DMS153 (cell line): ENCODE results near the gene SPTBN5.

ENCODE experiments used
- DNase-seq: peaks from one replicate; lab custom pipeline; 2025; lab: John Stamatoyannopoulos, UW

SPTBN5 gene

DNA sequence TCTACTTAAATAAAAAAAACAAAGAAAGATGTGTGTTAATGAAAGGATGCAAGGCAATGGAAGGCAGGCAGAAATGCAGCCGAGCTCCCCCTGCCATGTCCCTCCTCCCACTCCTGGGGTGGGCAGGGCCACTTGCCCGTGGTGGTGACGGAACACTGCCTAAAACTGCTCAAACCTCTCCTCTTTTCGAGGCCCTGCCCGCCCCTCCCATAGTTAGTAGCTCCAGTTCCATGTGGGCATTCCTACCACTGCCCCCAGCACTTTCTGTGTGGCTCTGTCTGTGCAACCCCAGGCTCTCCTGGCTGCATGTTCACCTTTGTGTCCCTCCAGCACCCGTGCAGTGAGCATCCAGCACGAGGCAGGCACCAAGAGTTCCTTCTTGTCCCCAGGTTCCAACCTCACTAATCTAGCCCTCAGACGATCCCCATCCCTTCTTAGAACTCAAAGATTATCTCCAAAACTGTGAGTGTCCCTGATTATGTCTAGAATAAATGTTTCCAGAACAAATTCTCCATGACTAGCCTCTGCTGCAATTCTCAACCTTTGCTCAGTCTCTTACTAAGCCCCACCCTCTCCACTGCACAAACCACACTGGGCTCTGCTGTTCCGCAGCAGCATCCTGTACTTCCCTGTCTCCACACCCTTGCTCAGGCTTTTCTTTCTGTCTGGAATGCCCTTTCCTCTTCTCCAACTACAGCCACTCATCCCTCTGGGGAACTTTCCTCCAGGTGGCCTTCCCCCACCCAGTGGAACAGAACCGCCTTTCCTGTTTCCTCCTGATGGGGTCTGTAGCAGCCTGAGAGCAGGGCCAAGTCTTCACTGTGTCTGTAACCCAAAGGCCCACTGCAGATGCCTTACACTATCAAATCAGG lies 32.6 kb upstream of the SPTBN5 start:
- DNase-seq = no peak

DNA sequence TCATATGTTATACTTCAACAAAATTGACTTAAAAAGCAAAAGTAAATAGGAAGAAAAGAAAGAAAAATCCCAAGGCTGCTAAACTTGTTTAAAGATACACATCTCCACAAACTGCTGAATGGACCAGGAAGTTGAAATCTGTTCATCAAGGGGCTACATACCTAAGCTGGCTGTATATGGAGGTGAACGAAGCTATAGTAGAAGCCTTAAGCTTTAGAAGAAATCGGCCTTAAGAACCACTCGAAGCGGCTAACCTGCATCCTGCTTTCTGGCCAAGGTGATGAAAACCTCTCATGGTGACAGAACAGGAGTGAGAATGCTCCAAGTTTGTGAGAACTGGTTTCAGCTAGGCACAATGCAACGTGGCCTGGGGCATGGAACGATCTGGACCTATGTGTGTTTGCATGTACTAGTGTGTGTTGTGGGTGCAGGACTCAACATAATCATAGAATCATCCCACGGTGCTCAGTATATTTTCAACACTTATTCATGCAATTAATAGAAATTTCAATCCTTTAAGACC lies 31.3 kb upstream of the SPTBN5 start:
- no peak for DNase-seq

DNA sequence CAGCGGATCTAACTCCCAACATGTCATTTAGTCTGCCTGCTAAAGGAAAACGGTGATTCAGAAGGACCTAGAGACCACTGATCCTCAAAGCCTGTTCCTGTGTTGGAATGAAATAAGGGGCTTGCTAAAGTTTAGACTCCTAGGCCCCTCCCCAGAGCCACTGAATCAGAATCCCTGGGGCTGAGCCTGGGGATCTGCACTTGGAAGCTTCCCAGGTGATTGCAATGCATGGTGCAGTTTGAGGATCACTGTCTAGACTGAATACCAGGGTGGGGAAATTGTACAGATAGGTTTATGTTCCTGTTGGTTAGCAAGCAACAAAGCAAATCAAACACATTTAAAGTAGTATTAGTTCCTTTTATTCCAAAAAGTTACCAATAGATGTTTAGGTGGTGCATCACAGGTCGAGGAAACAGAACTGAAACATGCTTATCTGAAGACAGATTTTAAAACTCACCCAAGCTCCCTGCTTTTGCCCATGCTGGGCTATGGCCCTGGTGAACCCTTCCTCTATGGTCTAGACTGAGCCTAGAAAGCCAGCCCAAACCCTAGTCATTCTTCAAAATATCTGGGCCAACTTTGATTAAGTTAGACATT lies 29.6 kb upstream of the SPTBN5 start:
- no peak for DNase-seq

DNA sequence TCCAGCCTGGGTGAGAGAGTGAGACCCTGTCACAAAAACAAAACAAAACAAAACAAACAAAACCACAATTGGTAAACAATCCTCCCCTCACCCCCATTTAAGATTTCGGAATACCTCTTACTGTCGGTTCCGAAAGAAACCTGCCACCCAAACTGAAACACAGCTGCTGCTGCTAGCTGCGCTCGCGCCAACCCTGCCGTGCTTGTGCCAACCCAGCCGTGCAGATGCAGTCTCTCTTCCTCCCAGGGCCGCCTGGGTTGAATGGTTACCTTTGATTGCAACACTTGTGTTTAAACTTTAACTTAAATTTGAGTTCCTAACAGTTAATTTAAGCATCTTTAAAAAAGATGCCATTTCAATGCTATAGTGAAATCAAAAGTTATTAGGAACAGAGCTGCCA lies 28.5 kb upstream of the SPTBN5 start:
- no peak for DNase-seq

DNA sequence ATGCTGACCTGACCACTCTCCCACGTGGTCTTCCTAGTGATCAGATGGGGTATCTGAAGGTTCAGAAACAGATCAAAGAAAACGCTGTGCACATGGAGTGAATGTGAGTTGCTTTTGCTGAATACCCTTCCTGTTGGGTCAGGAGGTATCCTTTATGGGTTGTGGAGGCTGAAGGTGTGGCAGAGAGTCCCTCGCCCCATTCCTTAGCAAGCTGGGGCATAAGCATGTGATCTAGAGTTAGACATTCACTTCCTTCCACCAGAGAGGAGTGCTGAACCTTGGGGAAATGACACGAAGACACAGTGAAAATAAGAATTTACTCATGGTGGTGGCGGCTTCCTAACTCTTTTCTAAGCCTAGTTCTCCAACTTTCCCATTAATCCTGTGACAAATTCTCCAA lies 27.8 kb upstream of the SPTBN5 start:
- no peak for DNase-seq

DNA sequence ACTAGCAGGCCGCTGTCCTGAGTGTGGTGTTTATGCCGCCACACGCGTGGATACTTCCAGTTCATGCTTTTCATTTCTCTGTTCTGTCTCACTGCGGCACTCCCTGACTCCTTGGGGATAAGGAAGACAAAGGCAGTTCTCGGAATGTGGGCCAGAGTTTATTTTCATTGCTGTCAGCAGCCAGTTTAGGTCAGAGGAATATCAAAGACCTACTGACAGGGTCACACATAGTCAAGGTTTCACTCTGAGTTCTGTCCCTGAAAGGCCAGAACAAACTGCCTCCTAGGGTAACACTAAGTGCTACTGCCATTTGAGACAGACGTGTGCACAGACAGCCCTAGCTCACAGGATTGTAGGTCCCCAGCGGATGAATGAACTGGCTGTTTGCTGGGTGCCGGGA lies 27.3 kb upstream of the SPTBN5 start:
- DNase-seq = no peak

DNA sequence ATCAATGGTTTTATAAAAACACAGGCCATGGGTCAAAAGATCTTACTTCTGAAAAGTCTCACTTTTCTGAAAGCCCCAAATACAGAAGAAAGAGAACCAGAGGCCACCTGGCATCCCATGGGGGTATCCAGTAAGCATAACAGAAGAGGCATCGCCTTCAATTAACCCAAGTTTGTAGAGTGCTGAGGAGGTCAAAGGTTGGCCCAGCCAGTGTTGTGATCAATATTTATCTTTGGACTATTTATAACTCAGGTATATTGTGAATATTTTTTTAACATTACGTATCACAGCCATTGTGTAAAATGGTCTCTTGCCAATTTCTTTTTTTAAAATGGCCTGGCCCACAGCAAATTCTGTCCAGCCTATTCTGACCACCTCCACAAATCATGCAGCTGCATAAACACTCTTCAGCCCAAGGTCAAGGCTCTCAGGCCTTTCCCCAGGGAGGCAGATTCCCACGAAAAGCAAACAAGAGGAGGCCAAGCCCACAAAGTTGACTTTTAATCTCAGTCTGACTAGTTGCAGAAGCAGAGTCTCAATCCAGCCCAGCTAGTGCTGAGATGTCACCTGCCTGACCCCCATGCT lies 26.2 kb upstream of the SPTBN5 start:
- DNase-seq = no peak

DNA sequence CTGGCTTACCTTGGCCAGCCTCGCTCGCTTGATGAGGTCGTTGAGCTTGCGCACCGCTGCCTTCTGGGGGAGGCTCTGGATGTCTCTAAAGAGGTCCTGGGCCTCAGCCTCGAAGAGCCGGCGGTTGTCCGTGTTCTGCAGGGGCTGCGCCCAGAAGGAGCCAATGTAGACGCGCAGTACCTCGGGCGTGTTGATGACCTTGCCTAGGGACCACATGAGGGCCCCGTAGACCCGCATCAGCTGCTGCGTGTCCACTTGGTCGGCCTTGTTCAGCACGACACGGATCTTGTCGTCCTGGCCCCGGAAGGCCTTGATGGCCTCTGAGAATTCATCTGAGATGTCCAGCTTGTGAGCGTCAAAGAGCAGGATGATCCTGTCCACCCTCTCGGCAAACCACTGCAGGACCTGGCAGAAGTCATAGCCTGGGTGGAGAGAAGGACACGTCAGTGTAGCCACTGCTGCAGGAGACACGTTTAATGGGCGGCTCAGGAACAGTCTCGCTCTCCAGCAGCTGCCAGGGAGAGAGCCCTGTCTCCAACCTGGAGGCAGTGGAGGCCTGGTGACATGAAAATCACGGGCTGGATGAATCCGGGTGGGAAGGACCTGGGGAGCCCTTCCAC lies 25.5 kb upstream of the SPTBN5 start:
- no peak for DNase-seq

DNA sequence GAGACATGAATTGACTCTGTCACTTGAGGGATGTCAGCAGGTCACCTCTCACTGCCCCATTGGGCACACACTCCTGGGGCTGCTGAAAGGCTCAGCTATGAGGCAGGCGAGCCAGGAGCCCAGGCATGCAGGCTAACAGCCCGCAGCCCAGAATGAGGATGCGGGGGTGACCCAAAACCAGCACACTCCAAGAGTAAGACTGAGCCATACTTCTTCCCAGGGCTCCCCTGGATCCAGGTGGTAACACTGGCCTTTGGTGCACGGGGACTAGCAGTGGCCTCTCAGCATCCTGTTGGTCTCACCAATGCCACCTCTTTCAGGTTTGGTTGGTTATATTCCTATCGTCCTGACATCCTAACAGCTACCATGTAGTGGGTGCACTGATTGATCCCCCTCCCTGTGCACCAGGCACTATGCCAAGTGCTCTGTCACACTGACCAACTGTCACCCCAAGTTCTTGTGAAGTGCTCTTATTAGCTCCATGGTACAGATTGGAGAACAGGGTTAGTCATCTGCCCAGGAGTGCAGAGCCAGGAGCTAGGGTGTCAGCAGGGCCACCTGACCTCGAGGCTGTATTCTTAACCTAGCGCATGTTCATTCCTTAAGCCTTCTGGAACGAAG lies 24.8 kb upstream of the SPTBN5 start:
- DNase-seq = no peak

DNA sequence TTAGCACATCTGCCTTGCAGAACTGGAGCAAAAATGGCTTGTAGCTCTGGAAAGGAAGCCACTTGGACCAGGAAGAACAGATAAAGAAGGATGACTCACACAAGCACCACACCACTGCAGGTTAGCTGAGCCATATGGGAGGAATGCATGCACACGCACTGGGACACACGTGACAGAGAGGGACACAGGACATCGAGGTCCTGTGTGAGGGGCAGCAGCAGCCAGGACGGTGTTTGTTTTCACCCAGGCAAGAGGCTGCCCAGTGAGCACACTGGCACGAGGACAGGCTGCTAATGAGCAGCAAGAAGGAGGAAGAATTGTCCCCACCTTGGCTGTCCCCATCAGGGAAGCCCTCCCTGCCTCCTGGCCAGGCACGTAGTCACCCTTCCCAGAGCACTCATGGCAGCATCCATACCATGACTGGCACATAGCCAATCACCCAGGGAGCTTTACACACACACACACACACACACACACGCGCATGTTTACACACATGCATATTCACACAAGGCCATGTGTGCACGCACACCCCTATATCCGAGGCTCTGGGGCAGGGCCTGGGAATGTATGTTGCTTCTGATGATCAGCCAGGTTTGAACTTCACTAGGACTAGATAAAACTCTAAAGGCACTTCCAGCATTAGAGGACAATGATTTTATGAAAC lies 24.0 kb upstream of the SPTBN5 start:
- DNase-seq = no peak

DNA sequence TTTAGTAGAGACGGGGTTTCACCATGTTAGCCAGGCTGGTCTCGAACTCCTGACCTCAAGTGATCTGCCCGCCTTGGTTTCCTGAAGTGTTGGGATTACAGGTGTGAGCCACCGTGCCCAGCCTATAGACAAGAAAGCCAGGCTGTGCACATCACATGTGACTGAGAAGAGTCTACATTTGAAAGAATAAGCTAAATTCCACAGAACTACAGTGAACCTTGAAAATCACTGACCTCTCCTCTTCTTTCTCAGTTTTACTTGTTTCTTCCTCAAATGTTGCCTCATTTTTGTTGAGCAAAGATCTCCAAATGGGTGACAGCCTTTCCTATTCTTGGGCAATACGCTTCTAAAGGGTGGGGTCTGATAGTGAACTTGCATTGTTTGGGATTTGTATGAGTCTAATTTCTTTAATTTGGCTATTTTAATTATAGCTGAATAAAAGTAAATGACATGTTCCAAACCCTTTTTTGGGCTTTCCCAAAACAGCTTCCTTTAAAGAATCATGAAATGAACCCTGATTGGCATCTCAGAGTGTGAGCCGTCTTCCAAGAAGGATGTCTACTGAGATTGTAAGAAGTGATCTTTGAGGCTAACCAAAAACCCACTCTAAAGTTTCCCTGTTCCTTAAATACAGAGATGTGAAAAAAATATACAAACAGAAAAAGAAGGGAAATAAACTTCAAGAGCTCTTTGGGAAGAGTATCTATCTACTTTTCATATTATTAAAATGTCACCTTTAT lies 21.6 kb upstream of the SPTBN5 start:
- DNase-seq = no peak

DNA sequence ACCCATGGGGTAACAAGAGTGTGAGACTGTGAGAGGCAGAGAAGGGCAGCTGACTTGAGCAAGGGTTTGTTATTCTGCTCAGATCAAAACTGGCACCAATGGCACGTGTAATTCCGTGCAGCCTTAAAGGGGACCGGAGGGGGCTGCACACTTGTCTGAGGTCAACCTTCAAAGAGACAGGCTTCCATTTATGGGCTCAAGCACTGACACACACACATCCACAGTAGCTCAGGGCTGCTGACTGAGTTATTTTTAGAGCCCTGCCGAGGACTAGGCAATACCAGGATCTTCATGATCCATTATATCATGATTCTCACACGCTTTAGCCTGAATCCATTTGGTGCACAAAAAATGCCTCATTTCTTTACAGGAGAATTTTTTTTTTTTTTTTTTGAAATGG lies 20.6 kb upstream of the SPTBN5 start:
- DNase-seq = no peak

DNA sequence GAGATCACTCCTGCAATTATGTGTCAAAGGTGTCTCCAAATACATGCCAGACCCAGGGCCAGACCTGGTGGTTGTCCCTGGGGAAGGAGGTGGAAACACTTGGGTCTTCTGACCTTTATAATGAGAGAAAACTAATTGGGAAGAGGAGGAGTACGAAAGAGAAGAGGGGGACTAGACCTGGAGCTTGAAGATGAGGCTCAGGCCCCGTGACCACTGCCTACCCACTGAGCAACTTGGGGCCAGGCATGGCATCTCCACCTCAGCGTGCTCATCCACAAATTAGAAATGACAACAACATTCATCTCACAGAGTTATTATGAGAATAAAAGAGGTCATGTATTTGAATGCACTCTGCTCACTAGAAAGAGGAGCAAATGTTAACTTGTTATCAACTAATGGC lies 19.4 kb upstream of the SPTBN5 start:
- no peak for DNase-seq

DNA sequence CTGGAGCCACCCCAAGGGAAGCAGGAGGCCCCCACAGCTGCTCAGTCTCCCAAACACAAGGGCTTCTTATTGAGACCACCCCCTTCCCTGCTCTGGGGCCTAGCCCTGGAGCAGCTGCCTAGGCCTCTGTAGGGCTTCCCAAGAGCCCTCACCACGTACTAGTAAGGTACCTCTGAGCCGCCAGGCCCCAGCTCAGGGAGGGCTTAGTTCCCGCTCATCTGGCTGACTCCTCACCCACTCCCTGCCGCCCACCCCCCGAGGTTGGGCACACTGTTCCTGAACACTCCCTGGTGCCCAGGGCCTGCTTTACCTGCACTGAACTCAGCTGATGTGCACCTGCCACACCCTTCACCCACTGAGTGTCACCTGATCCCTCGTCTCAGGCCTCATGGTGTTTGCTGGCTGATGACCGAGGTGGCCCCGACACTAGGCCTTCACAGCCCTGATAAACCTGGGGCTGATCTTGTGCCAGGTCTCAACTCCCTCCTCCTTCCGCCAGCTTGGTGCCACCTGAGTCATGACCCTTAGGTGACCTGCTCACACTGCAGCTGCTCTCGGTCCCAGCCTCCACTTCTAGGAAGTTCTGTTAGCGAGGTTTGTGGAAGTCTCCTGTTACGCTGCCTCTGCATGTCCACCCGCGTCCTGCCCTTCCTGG lies 18.0 kb upstream of the SPTBN5 start:
- no peak for DNase-seq

DNA sequence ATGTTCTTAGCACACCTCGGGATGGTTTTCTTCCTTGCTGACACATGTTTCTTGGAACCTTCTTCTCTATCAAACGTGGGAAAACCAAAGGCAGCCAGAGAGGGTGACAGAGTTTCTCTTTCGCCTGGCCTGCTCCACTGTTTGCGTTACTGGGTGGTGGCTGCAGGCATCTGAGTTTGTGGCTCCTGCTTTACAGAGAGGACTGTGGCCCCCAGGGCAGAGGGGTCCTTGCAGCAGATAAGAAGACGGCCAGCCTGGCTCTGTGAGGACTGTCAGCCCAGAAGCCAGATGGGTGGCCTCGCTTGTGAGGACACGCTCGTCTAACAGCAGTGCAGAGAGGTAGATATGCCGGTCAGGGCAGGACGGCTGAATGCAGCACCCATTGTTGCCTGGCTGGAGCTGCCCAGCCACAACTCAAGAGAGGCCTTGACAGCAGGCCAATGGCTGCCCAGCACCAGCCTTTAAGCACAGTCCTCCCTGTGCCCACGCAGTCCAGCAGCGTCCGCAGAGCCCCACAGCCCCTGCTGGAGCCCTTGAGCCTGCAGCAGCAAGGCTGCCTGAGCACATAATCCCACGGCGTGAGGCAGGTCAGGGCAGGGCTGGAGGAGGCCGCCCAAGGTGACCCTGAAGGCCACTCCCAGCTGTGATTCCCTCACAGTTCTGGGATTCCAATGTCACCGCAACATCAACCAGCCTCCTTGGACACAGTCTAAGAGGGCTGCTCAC lies 15.0 kb upstream of the SPTBN5 start:
- DNase-seq = no peak

DNA sequence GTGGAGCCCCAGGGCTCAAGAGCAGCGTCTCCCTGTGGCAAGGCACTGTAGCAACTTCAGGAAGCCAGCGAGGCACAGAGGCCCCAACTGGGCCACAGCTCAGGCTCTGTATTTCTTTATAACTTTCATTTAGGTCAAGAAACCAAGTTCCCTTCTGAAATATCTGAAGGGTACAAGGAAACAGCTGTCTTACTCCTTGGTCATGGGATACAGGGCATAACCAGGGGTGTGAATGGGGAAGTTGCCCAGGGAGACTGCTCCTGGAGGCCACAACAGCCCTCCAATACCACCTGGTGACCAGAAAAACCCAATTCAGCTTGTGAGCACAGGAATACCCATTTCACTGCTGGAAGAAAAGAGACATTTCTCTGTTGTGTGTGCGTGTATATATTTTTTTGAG lies 13.3 kb upstream of the SPTBN5 start:
- DNase-seq = no peak

DNA sequence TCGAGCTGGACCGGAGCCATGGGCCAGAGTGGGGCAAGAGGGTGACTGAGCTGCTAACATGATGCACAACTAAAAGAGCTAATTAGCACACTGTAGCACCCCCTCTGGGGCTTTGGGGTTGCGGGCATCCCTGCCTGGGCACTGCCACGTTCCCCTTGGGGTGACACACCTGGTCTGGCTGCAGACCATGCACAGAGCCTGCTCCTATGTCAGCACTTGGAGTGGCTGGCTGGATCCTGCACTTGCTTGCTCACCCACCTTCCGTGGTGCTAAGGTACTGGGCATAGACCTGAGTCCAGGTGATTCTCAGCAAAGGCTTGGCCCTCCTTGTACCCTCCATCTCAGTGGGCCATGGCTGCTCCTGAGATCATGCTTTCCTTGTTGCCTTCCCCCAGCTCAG lies 12.8 kb upstream of the SPTBN5 start:
- no peak for DNase-seq

DNA sequence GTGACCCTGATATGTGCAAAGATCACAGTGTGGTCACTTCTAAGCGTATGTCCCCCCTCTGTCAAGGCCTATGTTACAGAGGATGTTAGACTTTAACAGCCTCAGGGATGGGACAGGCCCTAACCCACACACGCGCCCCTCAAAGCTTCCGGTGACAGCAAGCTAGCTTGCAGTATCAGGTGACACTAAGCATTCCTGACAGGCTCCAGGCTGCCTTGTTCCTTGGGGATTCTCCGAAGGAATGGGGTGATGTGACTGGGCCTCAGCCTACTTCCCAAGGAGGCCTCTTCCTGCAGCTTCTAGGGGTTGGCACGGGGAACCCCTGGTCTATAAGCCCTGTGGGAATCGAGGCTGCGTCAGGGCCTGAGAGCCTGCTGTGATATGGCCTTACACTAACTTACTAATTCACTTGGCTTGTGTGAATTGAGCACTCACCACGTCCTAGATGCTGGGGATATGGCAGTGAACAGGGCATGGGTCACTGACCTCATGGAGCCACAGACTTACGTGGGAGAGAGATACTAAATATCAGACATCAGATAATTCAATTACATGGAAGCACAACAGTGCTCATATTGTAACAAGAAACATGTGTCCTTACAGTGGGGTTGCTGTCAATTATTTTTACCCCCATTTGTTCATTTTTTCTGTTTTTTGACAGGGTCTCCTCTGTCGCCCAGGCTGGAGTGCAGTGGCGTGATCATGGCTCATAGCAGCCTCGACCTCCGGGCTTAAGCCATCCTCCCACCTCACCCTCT lies 11.4 kb upstream of the SPTBN5 start:
- DNase-seq = no peak

DNA sequence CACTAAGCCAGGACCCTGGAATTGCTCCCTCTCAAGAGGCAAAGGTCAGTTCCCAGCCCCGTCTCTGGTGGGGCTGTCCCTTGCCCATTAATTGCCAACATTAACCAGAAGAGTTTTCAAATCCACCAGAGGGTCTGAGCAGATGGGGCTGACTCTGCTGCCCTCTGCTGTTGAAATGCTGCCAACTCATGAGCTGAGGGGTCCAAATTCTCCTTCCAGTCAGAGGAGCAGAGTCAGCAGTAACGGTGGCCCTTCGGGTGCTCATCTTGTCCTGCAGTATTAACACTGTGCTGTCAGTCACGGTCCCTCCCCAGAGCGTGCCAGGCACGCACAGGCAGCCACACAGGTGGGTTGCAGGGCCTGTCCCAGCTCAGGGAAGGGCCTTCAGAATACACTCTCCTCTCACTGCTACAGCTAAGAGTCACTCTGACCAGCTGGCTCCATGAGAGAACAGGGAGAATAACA lies 10.7 kb upstream of the SPTBN5 start:
- peak; percentile 2 for DNase-seq
